ENCODE data around the gene CRACR2B. TPM values are rescaled to one million over a fixed set of nuclear protein-coding genes. Genes with fewer than 3 reads are reported as not detected.
A peak's percentile ranks its signal among the peaks of the same experiment; 100 is the strongest.

Gene CRACR2B
- total RNA-seq, 6 donors from 2014 or later: 29.0 to 157 (median 41.4) TPM

GRCh38 chr11:801097-801780 lies 26.5 kb upstream of the CRACR2B start:
- H3K4me1 ChIP-seq: peaks cover 28 to 49% (median 32%) of the 10 kb centered on the region in 4 donors
- ATAC-seq (ENCODE audit: low FRiP score in 2 of 2) (no peak), DNase-seq (peak in 1 of 2 donors; percentile 69)

DNA sequence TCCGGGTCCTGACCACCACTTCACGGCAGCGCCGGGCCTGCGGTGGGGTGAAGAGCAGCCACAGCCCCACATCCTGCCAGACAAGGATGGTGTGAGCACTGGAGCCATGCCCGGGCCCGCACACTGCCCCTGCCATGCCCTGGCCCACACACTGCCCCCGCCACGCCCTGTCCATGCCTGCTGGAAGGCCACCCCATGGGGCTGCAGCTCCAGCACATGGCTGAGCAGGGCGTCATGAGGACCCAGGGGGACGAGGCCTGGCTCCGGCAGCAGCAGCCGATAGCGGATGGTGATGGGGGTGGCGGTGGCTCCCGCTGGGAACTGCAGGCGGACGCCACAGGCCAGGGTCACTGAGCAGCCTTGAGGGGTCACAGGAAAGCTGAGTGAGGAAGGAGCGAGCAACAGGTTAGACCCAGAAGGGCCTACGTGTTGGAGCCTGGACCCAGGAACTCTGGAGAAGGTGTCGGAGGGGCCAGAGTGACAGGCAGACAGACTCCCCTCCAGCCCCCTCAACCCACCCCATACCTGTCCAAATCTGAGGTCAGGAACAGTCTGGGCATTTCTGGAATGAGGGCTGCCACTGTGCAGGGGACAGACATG lies 25.6 kb upstream of the CRACR2B start:
- H3K27ac ChIP-seq: no peak overlapping the region
- no peak overlapping the region for H3K4me3 ChIP-seq
- TF ChIP-seq, protein P1, sequence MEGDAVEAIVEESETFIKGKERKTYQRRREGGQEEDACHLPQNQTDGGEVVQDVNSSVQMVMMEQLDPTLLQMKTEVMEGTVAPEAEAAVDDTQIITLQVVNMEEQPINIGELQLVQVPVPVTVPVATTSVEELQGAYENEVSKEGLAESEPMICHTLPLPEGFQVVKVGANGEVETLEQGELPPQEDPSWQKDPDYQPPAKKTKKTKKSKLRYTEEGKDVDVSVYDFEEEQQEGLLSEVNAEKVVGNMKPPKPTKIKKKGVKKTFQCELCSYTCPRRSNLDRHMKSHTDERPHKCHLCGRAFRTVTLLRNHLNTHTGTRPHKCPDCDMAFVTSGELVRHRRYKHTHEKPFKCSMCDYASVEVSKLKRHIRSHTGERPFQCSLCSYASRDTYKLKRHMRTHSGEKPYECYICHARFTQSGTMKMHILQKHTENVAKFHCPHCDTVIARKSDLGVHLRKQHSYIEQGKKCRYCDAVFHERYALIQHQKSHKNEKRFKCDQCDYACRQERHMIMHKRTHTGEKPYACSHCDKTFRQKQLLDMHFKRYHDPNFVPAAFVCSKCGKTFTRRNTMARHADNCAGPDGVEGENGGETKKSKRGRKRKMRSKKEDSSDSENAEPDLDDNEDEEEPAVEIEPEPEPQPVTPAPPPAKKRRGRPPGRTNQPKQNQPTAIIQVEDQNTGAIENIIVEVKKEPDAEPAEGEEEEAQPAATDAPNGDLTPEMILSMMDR (IDR thresholded peaks at IDR 0.05): no peak
- TF ChIP-seq EP300 (IDR thresholded peaks at IDR 0.05): no peak
- no peak for TF ChIP-seq POLR2A (IDR thresholded peaks at IDR 0.05)
- no peak for TF ChIP-seq POLR2AphosphoS5 (IDR thresholded peaks at IDR 0.05)
- H3K9me3 ChIP-seq: no peaks in the 10 kb centered on the region
- 94 to 98% methylated on average over 13 to 18 of the region's 21 CpGs for WGBS, 2 donors
- ATAC-seq (ENCODE audit: low FRiP score in 2 of 2) (no peak), DNase-seq (peak in 1 of 2 donors; percentile 84)
- peaks cover 19 to 40% (median 23%) of the 10 kb centered on the region in 4 donors for H3K4me1 ChIP-seq
- H3K36me3 ChIP-seq: peaks cover 0 to 34% (median 8%) of the 10 kb centered on the region in 4 donors
- no peaks in the 10 kb centered on the region for H3K27me3 ChIP-seq

More at GRCh38 chr11:801097-801780, 26.5 kb upstream of the CRACR2B start:
- 92 to 94% methylated on average over 10 to 17 of the region's 20 CpGs for whole genome bisulfite sequencing, 2 donors
- Histone ChIP-seq H3K36me3 (peaks cover 0 to 34% (median 8%) of the 10 kb centered on the region in 4 donors), H3K27ac (no peak overlapping the region), H3K27me3 (no peaks in the 10 kb centered on the region), H3K9me3 (no peaks in the 10 kb centered on the region), H3K4me3 (no peak overlapping the region)
- TF ChIP-seq, protein P1 (IDR thresholded peaks at IDR 0.05): no peak
- TF ChIP-seq POLR2AphosphoS5 (IDR thresholded peaks at IDR 0.05) (no peak), POLR2A (IDR thresholded peaks at IDR 0.05) (no peak), EP300 (IDR thresholded peaks at IDR 0.05) (no peak)

- TF ChIP-seq, protein P1 (IDR thresholded peaks at IDR 0.05): no peak
- no peak for TF ChIP-seq POLR2A (IDR thresholded peaks at IDR 0.05)
- peak in 1 of 2 donors; percentile 79 for DNase-seq
- no peaks in the 10 kb centered on the region for H3K9me3 ChIP-seq
- ATAC-seq (ENCODE audit: low FRiP score in 2 of 2): no peak
- peaks cover 19 to 32% (median 22%) of the 10 kb centered on the region in 4 donors for H3K4me1 ChIP-seq
- H3K27ac ChIP-seq: no peak overlapping the region
- WGBS, 2 donors: 84 to 95% methylated on average over 8 to 27 of the region's 28 CpGs
- peaks cover 0 to 34% (median 8%) of the 10 kb centered on the region in 4 donors for H3K36me3 ChIP-seq
- no peaks in the 10 kb centered on the region for H3K27me3 ChIP-seq
- no peak overlapping the region for H3K4me3 ChIP-seq
These were observed 24.8 kb upstream of the CRACR2B start for GRCh38 chr11:802693-803466.

GRCh38 chr11:803467-803742 lies 24.3 kb upstream of the CRACR2B start:
- WGBS, 2 donors: 60 to 83% methylated on average over 1 to 7 of the region's 8 CpGs
- no peak for ATAC-seq (ENCODE audit: low FRiP score in 2 of 2)
- TF ChIP-seq EP300 (IDR thresholded peaks at IDR 0.05) (no peak), POLR2A (IDR thresholded peaks at IDR 0.05) (no peak), POLR2AphosphoS5 (IDR thresholded peaks at IDR 0.05) (no peak)
- TF ChIP-seq, protein P1 (IDR thresholded peaks at IDR 0.05): no peak
- Histone ChIP-seq H3K4me3 (no peak overlapping the region), H3K27me3 (no peaks in the 10 kb centered on the region), H3K27ac (no peak overlapping the region), H3K9me3 (no peaks in the 10 kb centered on the region), H3K36me3 (peaks cover 0 to 34% (median 8%) of the 10 kb centered on the region in 4 donors), H3K4me1 (peaks cover 19 to 33% (median 25%) of the 10 kb centered on the region in 4 donors)
- DNase-seq: no peak

All from upper lobe of left lung (tissue), 6 donors.